Measurements from ENCODE around the gene IQCC.
"Not testable (repeated sequence)": the region's sequence is repeated elsewhere in the genome, so short reads cannot be mapped to it uniquely, and the experiment has no call there.

IQCC gene

DNA sequence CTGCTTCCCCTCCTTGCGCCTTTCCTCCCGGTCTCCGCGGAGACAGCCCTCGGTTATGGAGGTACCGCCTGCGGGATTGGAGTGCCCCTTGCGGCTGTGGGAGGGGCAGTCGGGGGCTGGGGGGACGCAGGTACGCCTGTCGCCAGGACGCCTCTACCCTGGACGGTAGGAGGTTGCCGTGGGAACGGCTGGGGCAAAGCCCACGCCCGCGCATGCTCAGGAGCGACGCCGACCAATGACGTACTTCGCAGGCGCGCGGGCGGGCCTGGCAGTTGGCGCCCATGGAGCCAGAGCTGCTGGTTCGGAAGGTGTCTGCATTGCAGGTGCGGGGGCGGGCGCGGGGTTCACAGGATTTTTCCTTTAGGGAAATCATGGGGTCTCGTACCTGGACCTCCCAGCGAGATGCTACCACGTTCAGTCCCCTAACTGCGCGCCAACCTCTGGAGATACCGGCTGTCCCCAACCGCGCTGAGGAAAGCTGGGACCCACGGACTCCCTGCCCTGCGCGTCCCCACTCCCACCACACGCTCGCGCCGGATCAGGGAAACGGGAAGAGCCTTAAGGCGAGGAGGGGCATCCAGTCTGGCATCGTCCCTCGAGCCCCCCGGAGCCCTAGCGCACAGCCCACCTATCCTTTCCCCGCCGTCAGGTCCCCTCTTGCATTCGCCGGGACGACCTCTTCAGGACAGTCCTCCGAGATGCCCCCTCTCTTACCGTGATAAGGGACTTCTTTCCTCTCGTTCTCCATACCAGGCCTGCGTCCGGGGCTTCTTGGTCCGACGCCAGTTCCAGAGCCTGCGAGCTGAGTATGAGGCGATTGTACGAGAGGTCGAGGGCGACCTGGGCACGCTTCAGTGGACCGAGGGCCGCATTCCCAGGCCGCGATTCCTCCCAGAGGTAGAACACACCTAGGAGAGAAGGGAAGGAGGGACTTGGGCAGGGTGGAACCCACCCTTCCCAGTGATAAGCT, at the start of gene IQCC:
Gene IQCC, plus strand, starts transcription at position 271 of the 970 bp plus-strand sequence. Its CDS starts 11 bp downstream, at position 282.
- DNase-seq: peak; percentile 94

DNA sequence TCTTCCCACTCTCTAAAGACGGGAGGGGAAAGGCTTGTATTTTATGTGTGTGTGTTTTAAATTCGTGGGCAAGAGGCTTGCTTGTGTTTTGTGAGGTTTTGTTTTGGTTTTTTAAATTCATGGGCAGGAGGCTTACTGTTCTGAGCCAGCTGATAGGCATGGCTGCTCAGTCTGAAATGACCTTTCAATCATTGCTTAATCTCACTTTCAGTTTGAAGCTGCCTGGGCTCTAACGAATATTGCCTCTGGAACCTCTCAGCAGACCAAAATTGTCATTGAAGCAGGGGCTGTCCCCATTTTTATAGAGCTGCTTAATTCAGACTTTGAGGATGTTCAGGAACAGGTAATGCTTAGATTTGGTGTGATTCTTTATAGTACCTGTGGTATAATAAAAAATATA, 46.3 kb upstream of the IQCC start:
- DNase-seq: no peak

DNA sequence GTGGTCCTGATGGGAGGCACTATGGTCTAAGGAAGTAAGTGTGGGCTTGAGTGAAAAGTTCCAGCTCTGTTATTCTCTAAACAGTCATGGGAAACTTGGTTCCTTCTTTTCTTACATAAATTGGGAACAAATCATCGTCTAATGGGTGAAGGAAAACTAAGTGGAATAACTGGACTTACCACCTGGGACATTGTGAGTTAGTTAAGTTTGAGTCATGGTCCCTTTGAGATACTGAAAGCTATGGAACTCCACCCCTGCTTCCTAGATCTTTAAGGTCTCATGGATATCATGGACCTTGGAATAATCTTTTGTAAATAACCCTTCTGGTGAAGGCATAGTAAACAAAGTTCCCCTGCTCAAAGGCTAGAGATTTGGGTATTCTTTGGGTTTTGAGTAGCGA, 42.1 kb upstream of the IQCC start:
- DNase-seq: no peak

DNA sequence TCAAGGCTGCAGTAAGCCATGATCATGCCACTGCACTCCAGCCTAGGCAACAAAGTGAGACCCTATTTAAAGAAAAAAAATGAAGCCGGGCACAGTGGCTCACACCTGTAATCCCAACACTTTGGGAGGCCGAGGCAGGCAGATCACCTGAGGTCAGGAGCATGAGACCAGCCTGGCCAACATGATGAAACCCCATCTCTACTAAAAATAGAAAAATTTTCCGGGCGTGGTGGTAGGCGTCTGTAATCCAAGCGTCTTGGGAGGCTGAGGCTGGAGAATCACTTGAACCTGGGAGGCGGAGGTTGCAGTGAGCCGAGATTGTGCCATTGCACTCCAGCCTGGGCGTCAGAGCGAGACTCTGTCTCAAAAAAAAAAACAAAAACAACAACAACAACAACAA, 39.8 kb upstream of the IQCC start:
- DNase-seq: not testable (repeated sequence)

DNA sequence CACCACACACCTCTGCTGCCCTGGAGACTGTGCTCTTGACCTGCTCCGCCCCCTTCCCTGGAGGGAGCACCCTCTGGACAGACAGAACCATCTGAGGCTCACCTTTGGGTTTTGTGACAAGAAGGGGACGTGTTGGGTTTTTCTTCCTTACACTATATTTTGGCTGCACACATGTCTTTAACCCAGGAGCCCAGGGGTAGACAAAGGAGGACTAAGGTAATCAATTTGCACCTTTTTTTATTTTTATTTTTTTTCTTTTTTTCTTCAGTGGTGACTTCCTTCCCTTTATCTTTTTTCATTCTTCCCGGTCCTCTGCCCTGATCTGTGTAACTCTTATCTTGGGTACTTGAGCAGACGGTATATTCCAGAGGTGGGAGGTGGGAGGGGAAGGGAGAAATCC, 34.5 kb upstream of the IQCC start:
- no peak for DNase-seq

DNA sequence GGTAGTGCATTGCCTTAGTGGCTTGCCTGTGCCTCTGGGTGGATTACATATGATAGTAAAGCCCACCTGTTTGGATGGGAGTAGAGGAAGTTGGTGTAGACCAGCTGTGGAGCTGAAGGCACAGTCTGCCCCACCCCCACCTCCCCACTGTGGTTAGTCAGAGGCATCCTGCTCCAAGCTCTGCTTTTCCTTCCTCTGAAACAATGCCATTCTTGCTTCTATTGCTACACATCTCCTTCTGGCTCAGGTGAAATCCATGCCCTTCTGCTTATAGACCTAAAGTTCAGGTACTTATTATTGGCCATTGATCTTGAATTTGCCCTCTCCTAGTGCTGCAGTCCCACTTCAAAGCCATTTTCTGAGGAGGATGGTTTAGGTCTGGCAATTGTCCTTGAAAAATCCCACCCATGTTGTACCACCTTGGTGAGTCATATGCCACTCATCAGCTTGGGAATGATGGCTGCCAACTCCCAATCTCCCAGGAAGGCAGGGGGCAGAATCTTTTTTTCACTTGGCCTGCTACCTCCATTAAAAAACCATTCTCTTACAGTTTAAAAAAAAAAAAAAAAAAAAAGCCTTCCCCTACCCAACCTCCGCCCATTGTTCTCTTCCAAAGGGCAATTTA, 32.7 kb upstream of the IQCC start:
- no peak for DNase-seq

DNA sequence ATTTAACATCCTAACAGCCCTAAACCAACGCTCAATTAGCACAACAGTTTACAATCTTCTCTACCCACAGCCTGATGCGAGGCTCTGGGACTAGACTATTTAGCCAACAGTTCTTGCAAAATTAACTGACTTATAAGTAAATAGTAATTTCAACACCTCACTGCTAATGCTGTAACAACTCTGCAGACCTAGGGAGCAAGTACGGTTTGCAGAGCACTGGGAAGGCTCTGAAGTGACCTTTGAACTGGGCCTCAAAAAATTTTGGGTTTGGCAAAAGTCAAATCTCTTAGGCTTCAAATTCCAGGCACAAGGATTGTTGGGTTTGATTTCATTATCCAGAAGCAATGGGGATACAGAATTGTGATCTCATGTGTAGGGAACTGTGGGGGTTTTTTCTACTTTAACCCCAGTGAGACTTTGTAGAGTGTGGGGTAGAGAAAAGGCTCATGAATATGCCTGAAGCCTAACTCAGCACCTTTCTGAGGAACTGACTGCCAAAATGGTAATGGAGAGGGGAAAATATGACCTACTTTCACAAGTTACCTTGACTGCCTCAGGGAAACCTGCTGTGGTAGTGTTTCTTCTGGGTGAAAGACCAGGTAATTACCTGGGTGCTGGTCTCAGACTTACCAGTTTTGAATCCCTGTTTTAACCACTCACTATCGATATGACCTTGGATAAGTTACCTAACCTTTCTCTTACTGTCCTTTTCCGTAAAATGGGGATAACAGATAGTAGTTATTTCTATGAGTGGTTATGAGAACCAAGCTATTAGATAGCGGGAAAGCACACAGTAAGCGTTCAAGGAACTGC, 26.9 kb upstream of the IQCC start:
- no peak for DNase-seq

DNA sequence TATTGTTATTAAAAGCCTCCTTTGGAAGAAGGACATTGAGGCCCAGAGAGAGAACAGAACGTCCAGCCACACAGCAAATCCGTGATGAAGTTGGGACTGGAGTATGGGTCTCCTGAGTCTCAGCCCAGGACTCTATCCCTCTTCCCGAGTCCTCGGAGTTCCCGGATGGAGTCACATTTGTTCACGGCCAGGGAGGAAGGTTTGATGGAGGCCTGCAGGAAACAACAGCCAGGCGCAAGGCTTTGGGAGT, 26.4 kb upstream of the IQCC start:
- no peak for DNase-seq

DNA sequence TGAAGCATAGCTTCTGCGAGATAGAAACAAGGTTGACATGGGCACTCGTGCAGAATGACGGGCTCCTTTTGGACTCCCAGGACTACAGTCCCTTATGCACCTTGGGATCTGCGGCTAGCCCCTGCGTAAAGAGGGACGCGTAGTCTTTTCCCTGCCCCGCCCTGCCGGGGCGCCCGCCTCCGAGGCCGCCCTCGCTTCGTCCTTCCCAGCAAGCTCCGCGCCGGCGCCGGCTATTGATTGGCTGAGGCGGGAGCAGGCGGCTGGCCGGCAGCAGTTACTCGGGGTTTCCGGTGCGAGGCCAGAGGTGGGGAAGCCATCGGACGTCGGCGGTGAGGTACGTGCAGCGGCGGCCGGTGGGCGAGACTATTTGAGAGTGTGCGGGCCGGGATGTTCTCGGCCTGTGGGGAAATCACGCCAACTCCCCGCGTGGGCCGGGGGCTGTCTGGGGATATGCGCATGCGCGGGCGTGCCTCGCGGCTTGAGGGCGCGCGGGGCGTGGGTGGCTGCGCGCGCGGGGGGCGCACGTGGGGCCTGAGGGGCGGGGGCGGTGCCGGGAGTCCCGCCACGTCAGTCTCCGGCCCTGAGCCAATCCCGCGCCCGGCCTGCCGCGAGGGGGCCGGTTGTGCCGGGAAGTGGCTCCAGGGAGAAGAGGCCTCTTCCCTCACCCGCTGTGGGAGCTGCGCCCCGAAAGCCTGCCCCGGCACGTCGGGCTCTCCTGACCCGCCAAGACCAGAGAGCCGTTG, 25.9 kb upstream of the IQCC start, which contains the start of gene TXLNA:
Gene TXLNA, plus strand, starts transcription at position 233 of the 743 bp plus-strand sequence. CDS start 671 bp downstream, outside the sequence.
- DNase-seq: peak; percentile 91

DNA sequence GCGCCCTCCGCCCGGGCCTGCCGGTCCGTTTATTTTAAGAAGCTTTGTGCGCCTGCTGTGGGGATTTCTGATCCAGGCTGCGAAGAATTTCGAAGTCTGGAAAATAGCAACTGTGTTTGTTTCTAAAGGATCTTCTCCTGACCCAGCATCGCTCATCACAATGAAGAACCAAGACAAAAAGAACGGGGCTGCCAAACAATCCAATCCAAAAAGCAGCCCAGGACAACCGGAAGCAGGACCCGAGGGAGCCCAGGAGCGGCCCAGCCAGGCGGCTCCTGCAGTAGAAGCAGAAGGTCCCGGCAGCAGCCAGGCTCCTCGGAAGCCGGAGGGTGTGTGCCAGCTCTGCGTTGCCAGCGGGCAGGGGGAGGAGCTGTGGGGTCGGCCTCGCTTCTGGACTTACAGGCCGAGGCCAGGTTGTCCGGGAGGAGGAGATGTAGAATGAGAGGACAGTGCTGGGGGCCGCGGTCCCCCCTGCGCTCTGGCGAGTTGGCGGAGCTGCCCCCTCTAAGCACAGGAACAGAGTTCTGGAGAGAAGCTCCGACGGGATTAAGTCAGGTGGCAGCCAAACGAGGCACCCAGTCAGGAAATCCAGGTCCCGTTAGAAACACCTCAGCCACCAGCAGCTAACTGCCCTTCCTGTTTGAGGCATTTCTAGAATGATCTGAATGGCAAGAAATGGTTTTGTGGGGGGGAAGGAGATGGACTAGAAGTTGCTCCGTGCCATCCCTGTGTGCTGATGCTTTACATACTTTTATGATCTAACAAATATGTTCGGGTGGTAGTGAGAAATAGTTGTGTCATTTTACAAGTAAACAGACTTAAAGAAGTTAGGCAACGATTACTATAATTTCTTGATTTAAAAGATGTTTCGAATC, 25.0 kb upstream of the IQCC start:
- no peak for DNase-seq

DNA sequence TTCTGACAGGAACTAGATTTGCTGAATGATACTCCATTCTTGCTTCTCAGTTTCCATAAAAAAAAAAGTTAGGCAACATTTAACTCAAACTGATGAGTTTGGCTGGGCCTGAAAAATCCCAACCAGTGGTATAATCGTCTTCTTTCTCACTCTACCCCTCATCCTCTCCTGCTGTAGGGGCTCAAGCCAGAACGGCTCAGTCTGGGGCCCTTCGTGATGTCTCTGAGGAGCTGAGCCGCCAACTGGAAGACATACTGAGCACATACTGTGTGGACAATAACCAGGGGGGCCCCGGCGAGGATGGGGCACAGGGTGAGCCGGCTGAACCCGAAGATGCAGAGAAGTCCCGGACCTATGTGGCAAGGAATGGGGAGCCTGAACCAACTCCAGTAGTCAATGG, 24.4 kb upstream of the IQCC start:
- no peak for DNase-seq

DNA sequence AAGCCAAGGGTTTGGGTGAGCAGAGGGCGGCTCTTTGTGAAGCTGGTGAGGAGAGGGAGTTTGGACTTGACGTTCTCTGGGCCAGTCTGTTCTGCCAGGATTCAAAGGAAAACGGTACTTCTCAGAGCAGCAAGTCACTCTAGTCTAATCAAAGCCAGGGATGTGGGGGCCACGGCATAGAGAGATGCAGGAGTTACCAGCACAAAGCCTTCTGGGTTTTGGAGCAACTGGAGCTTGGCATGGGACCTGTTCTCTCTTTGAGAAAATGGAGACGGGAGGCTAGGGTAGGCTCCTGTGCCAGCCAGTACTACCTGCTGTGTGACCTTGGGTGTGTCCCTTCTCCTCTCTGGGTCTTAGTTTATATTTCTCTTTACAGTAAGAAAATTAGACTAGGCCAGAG, 23.9 kb upstream of the IQCC start:
- DNase-seq: no peak

DNA sequence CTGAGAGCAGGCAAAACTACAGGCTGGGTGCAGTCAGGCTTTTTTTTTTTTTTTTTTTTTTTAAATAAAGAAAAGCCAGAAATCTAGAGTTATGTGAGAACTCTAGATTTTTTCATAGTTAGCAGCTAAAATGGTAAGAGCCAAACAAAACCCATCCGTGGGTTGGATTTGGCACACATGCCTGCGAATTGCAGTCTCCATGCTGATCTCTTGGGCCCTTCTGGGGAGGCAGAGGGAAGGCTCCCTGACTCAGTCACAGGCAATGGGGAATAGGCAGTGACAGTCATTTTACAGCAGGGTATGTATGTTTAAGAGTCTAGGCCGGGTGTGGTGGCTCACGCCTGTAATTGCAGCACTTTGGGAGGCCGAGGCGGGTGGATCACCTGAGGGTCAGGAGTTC, 23.4 kb upstream of the IQCC start:
- DNase-seq: no peak

DNA sequence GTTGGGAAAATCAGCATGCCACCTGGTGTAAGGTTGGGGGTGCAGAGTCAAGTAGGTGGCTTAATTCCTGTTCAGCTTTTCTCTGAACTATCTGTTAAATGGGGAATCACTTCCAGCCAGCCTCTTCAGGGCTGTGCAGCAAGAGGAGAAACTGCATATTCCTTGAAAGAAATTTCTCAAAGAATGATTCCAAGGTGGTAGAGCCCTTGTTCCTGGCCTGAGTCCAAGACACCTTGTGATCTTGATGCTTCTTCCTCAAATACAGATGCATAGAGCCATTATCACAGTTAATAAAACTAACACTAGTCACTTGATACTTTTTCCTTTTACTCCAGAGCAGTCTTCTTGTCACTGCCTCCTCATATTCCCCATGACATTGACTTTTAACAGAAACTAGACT, 20.8 kb upstream of the IQCC start:
- DNase-seq: no peak

DNA sequence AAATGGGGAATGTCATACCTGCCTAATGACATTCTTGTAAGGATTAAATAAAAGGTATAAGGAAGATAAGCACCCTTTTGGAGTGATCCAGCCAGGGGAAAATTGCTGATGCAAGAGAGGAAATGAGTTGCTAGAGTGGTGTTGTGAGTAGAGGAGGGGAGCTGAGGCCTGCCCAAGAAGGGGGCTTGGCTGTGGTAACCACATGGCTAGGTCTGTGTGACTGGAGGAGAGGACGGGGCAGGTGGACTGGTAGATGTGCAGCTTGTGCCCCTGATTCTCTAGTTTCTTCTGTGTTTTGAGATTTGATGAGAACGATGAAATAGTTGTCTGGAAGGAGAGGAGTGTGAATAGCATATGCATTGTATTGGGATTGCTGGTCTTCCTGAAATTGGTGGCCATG, 19.4 kb upstream of the IQCC start:
- no peak for DNase-seq

DNA sequence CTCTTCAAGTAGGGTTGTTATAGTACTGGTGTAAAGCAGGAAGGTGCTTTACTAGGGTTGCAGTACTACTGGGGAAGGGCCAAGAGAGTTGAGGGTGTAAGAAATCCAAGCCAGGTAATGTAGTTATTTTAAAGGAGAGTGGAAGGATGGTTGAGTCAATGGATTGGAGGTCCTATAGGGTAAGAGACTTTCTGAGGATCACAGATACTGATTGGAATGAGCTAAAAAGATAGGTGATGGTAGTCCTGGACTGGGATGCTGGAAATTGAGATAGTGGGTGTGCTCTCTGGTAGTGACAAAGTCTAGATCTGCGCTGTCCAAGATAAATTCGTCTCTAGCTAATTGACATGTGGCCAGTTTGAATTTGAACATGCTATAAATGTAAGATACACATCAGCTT, 19.0 kb upstream of the IQCC start:
- no peak for DNase-seq

DNA sequence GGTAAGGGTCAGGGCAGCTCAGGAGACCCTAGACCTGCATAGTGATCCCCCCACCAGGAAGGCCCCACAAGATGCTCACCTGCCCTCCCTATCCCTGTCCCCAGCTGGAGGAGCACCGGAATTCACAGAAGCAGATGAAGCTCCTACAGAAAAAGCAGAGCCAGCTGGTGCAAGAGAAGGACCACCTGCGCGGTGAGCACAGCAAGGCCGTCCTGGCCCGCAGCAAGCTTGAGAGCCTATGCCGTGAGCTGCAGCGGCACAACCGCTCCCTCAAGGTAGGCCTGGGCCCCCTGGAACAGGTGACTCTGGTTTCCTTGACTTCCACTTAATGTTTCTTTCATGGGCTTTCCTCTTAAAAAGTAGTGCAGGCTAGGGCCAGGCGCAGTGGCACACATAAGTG, 17.6 kb upstream of the IQCC start:
- no peak for DNase-seq

DNA sequence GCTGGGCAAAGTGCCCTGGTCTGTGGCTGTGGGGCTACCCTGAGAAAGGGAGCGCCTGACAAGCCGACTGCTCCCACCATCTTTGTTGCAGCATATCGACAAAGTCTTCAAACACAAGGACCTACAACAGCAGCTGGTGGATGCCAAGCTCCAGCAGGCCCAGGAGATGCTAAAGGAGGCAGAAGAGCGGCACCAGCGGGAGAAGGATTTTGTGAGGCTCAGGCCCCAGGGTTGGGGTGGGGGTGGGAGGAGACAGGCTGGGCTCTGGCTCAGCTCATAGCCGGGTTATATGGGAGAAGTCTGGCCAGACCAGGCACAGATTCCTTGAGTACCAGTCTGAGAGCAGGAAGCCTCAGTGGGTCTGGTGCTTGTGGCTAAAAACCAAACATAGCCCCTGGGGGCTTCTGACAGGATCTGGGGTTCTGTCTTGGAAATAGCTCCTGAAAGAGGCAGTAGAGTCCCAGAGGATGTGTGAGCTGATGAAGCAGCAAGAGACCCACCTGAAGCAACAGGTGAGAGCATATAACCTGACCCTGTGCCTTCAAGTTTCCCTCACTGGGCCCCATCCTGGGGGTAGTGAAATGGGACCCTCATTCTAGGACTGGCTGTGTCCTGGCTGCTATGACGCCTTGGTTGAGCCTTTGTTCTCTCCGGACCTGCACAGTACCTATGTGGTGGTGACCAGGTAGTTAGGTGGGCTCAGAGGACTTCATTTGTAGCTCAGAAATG, 13.1 kb upstream of the IQCC start:
- DNase-seq: no peak

DNA sequence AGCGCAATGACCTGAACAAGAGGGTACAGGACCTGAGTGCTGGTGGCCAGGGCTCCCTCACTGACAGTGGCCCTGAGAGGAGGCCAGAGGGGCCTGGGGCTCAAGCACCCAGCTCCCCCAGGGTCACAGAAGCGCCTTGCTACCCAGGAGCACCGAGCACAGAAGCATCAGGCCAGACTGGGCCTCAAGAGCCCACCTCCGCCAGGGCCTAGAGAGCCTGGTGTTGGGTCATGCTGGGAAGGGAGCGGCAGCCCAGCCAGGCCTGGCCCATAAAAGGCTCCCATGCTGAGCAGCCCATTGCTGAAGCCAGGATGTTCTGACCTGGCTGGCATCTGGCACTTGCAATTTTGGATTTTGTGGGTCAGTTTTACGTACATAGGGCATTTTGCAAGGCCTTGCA, 10.5 kb upstream of the IQCC start:
- DNase-seq: no peak

DNA sequence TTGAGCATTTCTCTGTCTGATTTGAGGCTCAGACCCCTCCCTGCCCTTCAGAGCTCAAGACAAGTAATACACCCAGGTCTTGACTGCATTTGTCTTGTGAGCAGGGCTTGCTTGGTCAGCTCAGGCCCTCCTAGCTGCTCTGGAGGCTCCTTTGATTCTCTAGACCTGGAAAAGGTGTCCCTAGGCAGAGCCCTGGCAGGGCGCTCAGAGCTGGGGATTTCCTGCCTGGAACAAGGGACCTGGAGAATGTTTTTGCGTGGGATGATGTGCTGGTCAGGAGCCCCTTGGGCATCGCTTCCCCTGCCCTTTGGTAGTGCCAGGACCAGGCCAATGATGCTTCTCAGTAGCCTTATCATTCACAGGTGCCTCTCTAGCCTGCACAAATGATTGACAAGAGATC, 9.9 kb upstream of the IQCC start:
- DNase-seq: no peak
